ENCODE results near the gene SYTL3.

DNA sequence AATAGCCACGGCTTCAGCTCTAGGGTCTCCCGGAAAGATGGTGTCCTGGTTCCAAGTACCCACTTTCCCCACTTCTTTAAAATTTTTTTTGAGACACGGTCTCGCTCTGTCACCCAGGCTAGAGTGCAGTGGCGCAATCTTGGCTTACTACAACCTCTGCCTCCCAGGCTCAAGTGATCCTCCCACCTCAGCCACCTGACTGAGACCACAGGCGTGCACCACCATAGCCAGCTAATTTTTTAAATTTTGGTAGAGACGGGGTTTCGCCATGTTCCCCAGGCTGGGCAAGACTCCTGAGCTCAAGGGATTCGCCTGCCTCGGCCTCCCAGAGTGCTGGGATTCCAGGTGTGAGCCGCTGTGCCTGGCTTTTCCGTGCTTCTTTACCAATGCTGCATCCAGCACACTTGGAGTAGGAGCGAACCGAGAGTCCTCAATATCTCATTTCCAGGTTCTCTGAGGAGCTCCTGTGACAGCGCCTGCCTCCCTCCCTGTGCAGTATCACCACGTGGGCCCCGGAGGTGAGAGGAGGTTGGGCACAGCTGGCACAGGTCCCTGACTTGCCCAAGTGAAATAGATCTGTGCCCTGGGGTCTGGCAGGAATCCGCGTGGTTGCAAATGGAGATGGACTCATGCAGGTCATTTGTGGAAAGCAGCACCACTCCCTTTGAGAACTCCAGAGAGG lies 132.0 kb downstream of the SYTL3 start:
- TF ChIP-seq YY1 (IDR thresholded peaks at IDR 0.05; ENCODE audit: insufficient read depth, insufficient read length) (no peak), SUZ12 (IDR thresholded peaks at IDR 0.05; ENCODE audit: extremely low read depth, insufficient read depth, insufficient read length) (no peak)

All from NT2/D1 (cell line).